ENCODE results near the gene ZNF345. TPM values are rescaled to one million over a fixed set of nuclear protein-coding genes. Genes with fewer than 3 reads are reported as not detected.

The ZNF345 gene
- total RNA-seq, 1 experiment from 2014 or later: 5.2 TPM

DNA sequence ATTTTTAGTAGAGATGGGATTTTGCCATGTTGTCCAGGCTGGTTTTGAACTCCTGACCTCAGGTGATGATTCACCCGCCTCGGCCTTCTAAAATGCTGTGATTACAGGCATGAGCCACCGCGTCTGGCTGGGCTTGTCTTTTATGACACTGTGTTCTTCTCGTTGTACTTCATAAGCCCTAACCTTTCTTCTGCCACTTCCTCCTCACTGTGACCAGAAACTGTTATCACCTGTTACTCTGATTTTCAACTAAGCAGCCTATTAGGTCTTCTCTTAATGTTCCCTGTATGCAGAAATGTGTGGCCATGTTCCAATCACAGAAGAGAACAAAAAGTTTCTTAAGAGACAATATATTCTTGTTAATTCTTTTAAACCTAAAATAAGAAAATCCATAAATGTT is 28.9 kb upstream of the ZNF345 start:
- Mint-ChIP-seq H3K9me3 (peaks cover 61% of the 10 kb centered on the region), H3K4me3 (no peak overlapping the region), H3K36me3 (peaks cover 89% of the 10 kb centered on the region), H3K27me3 (ENCODE audit: low read depth) (peaks cover 8% of the 10 kb centered on the region; the same call in 1 of the 2 replicates), H3K4me1 (no peaks in the 10 kb centered on the region), H3K27ac (no peak overlapping the region)
- CTCF ChIA-PET: no interaction called here
- POLR2A ChIA-PET: no interaction called here
- TF ChIP-seq, protein P1, sequence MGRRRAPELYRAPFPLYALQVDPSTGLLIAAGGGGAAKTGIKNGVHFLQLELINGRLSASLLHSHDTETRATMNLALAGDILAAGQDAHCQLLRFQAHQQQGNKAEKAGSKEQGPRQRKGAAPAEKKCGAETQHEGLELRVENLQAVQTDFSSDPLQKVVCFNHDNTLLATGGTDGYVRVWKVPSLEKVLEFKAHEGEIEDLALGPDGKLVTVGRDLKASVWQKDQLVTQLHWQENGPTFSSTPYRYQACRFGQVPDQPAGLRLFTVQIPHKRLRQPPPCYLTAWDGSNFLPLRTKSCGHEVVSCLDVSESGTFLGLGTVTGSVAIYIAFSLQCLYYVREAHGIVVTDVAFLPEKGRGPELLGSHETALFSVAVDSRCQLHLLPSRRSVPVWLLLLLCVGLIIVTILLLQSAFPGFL (CRISPR knock-in tag; IDR thresholded peaks at IDR 0.05; ENCODE audit: borderline replicate concordance): no peak
- TF ChIP-seq ETV6 (CRISPR knock-in tag; IDR thresholded peaks at IDR 0.05): no peak
- no peak for TF ChIP-seq JAZF1 (CRISPR knock-in tag; IDR thresholded peaks at IDR 0.05)
- no peak for TF ChIP-seq ATF1 (CRISPR knock-in tag; IDR thresholded peaks at IDR 0.05)
- TF ChIP-seq FOXJ3 (CRISPR knock-in tag; IDR thresholded peaks at IDR 0.05; ENCODE audit: borderline replicate concordance): no peak
- TF ChIP-seq, protein P2, sequence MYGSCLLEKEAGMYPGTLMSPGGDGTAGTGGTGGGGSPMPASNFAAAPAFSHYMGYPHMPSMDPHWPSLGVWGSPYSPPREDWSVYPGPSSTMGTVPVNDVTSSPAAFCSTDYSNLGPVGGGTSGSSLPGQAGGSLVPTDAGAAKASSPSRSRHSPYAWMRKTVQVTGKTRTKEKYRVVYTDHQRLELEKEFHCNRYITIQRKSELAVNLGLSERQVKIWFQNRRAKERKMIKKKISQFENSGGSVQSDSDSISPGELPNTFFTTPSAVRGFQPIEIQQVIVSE (CRISPR knock-in tag; IDR thresholded peaks at IDR 0.05; ENCODE audit: borderline replicate concordance): no peak
- TF ChIP-seq NR1H2 (CRISPR knock-in tag; IDR thresholded peaks at IDR 0.05): no peak
- TF ChIP-seq ZNF138 (CRISPR knock-in tag; conservative IDR thresholded peaks at IDR 0.05): no peak
- no peak for TF ChIP-seq RORB (CRISPR knock-in tag; IDR thresholded peaks at IDR 0.05)
- TF ChIP-seq, protein P3, sequence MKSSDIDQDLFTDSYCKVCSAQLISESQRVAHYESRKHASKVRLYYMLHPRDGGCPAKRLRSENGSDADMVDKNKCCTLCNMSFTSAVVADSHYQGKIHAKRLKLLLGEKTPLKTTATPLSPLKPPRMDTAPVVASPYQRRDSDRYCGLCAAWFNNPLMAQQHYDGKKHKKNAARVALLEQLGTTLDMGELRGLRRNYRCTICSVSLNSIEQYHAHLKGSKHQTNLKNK (CRISPR knock-in tag; IDR thresholded peaks at IDR 0.05): no peak
- TF ChIP-seq, protein P4, sequence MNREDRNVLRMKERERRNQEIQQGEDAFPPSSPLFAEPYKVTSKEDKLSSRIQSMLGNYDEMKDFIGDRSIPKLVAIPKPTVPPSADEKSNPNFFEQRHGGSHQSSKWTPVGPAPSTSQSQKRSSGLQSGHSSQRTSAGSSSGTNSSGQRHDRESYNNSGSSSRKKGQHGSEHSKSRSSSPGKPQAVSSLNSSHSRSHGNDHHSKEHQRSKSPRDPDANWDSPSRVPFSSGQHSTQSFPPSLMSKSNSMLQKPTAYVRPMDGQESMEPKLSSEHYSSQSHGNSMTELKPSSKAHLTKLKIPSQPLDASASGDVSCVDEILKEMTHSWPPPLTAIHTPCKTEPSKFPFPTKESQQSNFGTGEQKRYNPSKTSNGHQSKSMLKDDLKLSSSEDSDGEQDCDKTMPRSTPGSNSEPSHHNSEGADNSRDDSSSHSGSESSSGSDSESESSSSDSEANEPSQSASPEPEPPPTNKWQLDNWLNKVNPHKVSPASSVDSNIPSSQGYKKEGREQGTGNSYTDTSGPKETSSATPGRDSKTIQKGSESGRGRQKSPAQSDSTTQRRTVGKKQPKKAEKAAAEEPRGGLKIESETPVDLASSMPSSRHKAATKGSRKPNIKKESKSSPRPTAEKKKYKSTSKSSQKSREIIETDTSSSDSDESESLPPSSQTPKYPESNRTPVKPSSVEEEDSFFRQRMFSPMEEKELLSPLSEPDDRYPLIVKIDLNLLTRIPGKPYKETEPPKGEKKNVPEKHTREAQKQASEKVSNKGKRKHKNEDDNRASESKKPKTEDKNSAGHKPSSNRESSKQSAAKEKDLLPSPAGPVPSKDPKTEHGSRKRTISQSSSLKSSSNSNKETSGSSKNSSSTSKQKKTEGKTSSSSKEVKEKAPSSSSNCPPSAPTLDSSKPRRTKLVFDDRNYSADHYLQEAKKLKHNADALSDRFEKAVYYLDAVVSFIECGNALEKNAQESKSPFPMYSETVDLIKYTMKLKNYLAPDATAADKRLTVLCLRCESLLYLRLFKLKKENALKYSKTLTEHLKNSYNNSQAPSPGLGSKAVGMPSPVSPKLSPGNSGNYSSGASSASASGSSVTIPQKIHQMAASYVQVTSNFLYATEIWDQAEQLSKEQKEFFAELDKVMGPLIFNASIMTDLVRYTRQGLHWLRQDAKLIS (CRISPR knock-in tag; IDR thresholded peaks at IDR 0.05; ENCODE audit: borderline replicate concordance): no peak
- TF ChIP-seq TEAD1 (CRISPR knock-in tag; IDR thresholded peaks at IDR 0.05): no peak
- TF ChIP-seq TP53 (CRISPR knock-in tag; IDR thresholded peaks at IDR 0.05): no peak
- TF ChIP-seq ZNF263 (CRISPR knock-in tag; IDR thresholded peaks at IDR 0.05; ENCODE audit: low read depth): no peak
- no peak for TF ChIP-seq NFE2L1 (CRISPR knock-in tag; IDR thresholded peaks at IDR 0.05)
- TF ChIP-seq, protein P5, sequence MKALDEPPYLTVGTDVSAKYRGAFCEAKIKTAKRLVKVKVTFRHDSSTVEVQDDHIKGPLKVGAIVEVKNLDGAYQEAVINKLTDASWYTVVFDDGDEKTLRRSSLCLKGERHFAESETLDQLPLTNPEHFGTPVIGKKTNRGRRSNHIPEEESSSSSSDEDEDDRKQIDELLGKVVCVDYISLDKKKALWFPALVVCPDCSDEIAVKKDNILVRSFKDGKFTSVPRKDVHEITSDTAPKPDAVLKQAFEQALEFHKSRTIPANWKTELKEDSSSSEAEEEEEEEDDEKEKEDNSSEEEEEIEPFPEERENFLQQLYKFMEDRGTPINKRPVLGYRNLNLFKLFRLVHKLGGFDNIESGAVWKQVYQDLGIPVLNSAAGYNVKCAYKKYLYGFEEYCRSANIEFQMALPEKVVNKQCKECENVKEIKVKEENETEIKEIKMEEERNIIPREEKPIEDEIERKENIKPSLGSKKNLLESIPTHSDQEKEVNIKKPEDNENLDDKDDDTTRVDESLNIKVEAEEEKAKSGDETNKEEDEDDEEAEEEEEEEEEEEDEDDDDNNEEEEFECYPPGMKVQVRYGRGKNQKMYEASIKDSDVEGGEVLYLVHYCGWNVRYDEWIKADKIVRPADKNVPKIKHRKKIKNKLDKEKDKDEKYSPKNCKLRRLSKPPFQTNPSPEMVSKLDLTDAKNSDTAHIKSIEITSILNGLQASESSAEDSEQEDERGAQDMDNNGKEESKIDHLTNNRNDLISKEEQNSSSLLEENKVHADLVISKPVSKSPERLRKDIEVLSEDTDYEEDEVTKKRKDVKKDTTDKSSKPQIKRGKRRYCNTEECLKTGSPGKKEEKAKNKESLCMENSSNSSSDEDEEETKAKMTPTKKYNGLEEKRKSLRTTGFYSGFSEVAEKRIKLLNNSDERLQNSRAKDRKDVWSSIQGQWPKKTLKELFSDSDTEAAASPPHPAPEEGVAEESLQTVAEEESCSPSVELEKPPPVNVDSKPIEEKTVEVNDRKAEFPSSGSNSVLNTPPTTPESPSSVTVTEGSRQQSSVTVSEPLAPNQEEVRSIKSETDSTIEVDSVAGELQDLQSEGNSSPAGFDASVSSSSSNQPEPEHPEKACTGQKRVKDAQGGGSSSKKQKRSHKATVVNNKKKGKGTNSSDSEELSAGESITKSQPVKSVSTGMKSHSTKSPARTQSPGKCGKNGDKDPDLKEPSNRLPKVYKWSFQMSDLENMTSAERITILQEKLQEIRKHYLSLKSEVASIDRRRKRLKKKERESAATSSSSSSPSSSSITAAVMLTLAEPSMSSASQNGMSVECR (CRISPR knock-in tag; IDR thresholded peaks at IDR 0.05; ENCODE audit: borderline replicate concordance): no peak
- no peak for TF ChIP-seq CBFB (CRISPR knock-in tag; IDR thresholded peaks at IDR 0.05; ENCODE audit: low read depth)
- no peak for TF ChIP-seq ZNF121 (CRISPR knock-in tag; IDR thresholded peaks at IDR 0.05)
- ATAC-seq (no peak), DNase-seq (ENCODE audit: low spot score) (no peak)

Data from WTC11 (cell line).